Diencephalon (tissue), 1 donor: ENCODE data around the gene PDHA2. TPM values are rescaled to one million over a fixed set of nuclear protein-coding genes. Genes with fewer than 3 reads are reported as not detected.

Experiments
- small RNA-seq: library from RNA; depleted of rRNA; stranded (forward); fragments of <200 nt; gene quantifications from one replicate; pipeline ENCODE3, GENCODE V24; 2014
- total RNA-seq: library from RNA; depleted of rRNA; stranded (reverse); fragments of >200 nt; gene quantifications from one replicate; pipeline ENCODE4 v1.2.3, GENCODE V29; 2014

The PDHA2 gene
- not detected for total RNA-seq

DNA sequence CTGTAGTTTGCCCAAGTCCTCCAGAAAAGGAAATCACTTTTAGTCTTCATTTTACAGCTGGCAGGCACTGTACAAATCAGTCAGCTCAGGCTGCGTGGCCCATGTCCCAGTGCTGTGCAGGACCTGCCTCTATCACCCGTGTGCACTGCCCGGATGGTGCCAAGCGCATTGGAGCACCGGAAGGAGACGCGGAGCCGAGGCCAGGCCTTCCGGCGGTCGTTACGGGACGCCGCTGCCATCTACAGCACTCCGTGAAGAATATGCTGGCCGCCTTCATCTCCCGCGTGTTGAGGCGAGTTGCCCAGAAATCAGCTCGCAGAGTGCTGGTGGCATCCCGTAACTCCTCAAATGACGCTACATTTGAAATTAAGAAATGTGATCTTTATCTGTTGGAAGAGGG, at the start of gene PDHA2:
TSS of gene PDHA2 (plus strand) at position 203 of the 400 bp plus-strand sequence. CDS start at position 261, 58 bp downstream.

Small RNA genes lying within 50 kb of the gene (small RNA-seq; reads per million reads assigned to genes)
- not detected for gene RNU6-1059P
